Liver (tissue), 3 donors: ENCODE results near the gene ZDHHC9.

Source experiments
- ATF3 ChIP-seq: IDR thresholded peaks from 2 replicates; pipeline ENCODE4 v1.6.1; 2016; ENCODE audit warnings: antibody characterized with exemption
- CTCF ChIP-seq: fragments of 150-350 bp; IDR thresholded peaks from 2 replicates; pipeline ENCODE4 v1.5.1; 2017; ENCODE audit warnings: improper control_type of control experiment, low read depth, low read length; ENCODE audit not compliant: missing input control
- JUND ChIP-seq, 2 donors: IDR thresholded peaks; 2 replicates each; pipeline ENCODE4 v1.6.1; 2016; ENCODE audit warnings: antibody characterized with exemption in 2 of 2
- REST ChIP-seq: IDR thresholded peaks from 2 replicates; pipeline ENCODE4 v1.6.1; 2016; ENCODE audit warnings: antibody characterized with exemption, mild to moderate bottlenecking
- YY1 ChIP-seq: IDR thresholded peaks from 2 replicates; pipeline ENCODE4 v1.6.1; 2016; ENCODE audit warnings: antibody characterized with exemption, mild to moderate bottlenecking
- donor health status: healthy.
- donor health status: healthy.

- TF ChIP-seq JUND (IDR thresholded peaks at IDR 0.05): no peak
- TF ChIP-seq YY1: no peak
- no peak for TF ChIP-seq CTCF
- TF ChIP-seq REST: no peak
- no peak for TF ChIP-seq ATF3
These were observed 81.2 kb downstream of the ZDHHC9 start for GRCh38 chrX:129762448-129762847.
